ENCODE data around the gene KCNMA1.

DNA sequence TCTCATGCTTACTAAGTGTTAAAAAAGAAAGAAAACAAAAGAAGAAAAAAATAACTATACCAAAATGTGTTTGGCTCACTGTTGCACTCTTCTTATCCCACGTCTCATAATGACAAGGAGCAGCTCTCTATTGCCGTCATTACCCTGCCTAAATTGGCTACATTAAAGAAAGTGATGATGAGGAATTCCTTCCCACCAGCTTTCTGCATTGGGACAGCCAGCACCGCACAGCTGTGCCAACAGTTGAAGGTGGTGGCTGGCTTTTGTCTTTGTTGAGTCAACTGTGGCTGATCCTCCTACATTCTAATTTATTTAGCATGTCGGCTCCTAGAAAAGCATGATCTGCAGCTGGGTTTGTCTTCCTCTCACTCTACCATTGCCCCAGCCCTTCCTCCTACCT lies 751.8 kb downstream of the KCNMA1 start:
- TF ChIP-seq, protein P1, sequence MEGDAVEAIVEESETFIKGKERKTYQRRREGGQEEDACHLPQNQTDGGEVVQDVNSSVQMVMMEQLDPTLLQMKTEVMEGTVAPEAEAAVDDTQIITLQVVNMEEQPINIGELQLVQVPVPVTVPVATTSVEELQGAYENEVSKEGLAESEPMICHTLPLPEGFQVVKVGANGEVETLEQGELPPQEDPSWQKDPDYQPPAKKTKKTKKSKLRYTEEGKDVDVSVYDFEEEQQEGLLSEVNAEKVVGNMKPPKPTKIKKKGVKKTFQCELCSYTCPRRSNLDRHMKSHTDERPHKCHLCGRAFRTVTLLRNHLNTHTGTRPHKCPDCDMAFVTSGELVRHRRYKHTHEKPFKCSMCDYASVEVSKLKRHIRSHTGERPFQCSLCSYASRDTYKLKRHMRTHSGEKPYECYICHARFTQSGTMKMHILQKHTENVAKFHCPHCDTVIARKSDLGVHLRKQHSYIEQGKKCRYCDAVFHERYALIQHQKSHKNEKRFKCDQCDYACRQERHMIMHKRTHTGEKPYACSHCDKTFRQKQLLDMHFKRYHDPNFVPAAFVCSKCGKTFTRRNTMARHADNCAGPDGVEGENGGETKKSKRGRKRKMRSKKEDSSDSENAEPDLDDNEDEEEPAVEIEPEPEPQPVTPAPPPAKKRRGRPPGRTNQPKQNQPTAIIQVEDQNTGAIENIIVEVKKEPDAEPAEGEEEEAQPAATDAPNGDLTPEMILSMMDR (IDR thresholded peaks at IDR 0.05): no peak
- no peak for TF ChIP-seq POLR2A (IDR thresholded peaks at IDR 0.05; ENCODE audit: low read depth)
